Nephron (organoid): ENCODE results near the gene RUSF1.

Experiments
- H3K27ac Mint-ChIP-seq, 3 experiments: 2 replicates each; pipeline ENCODE4 v1.8.0; 2020; ENCODE audit warnings: mixed read lengths in 3 of 3, mild to moderate bottlenecking in 2 of 3, moderate library complexity in 1 of 3
- H3K27me3 Mint-ChIP-seq: 2 replicates; pipeline ENCODE4 v1.8.0; 2021; ENCODE audit warnings: low read depth, mild to moderate bottlenecking, moderate library complexity, mixed read lengths
- H3K36me3 Mint-ChIP-seq: 2 replicates; pipeline ENCODE4 v1.8.0; 2020; ENCODE audit warnings: low read depth, mixed read lengths
- H3K4me1 Mint-ChIP-seq: 2 replicates; pipeline ENCODE4 v1.8.0; 2020; ENCODE audit warnings: mixed read lengths
- H3K4me3 Mint-ChIP-seq, 3 experiments: 2 replicates each; pipeline ENCODE4 v1.8.0; 2020; ENCODE audit warnings: mild to moderate bottlenecking in 3 of 3, mixed read lengths in 3 of 3, moderate library complexity in 2 of 3
- H3K9me3 Mint-ChIP-seq: 2 replicates; pipeline ENCODE4 v1.8.0; 2020; ENCODE audit warnings: mixed read lengths
- CTCF ChIP-seq, 3 experiments: fragments of 200-600 bp; sonication (generic); IDR thresholded peaks; one replicate each; pipeline ENCODE4 v1.5.0; 2021; ENCODE audit warnings: antibody characterized with exemption in 3 of 3; ENCODE audit not compliant: unreplicated experiment in 3 of 3

The RUSF1 gene

GRCh38 chr16:31456988-31457360, 51.2 kb downstream of the RUSF1 start:
- Mint-ChIP-seq H3K27ac (no peak overlapping the region), H3K36me3 (no peaks in the 10 kb centered on the region), H3K9me3 (no peaks in the 10 kb centered on the region), H3K27me3 (no peaks in the 10 kb centered on the region), H3K4me3 (peak overlapping the region; percentile 93 to 94 (median 93)), H3K4me1 (peaks cover 48% of the 10 kb centered on the region)
- no peak for TF ChIP-seq CTCF (IDR thresholded peaks at IDR 0.05; ENCODE audit: unreplicated experiment in 3 of 3)

- Mint-ChIP-seq H3K27ac (peak overlapping the region; percentile 28 to 71 (median 33)), H3K9me3 (no peaks in the 10 kb centered on the region), H3K4me3 (peak overlapping the region; percentile 46 to 74 (median 72)), H3K27me3 (no peaks in the 10 kb centered on the region), H3K4me1 (peaks cover 48% of the 10 kb centered on the region), H3K36me3 (no peaks in the 10 kb centered on the region)
- TF ChIP-seq CTCF (IDR thresholded peaks at IDR 0.05; ENCODE audit: unreplicated experiment in 3 of 3): peak in 1 of 3 experiments; percentile 22
Measured at GRCh38 chr16:31455601-31456314, 52.4 kb downstream of the RUSF1 start.

- no peaks in the 10 kb centered on the region for H3K9me3 Mint-ChIP-seq
- no peak for TF ChIP-seq CTCF (IDR thresholded peaks at IDR 0.05; ENCODE audit: unreplicated experiment in 3 of 3)
- no peaks in the 10 kb centered on the region for H3K36me3 Mint-ChIP-seq
- no peaks in the 10 kb centered on the region for H3K27me3 Mint-ChIP-seq
- H3K4me3 Mint-ChIP-seq: peak overlapping the region in 2 of 3 experiments; percentile 37 to 50
- H3K27ac Mint-ChIP-seq: peak overlapping the region; percentile 23 to 59 (median 27)
- H3K4me1 Mint-ChIP-seq: peaks cover 41% of the 10 kb centered on the region
Measured at GRCh38 chr16:31453255-31454204, 54.7 kb downstream of the RUSF1 start.

GRCh38 chr16:31452631-31453106, 55.5 kb downstream of the RUSF1 start:
- no peak for TF ChIP-seq CTCF (IDR thresholded peaks at IDR 0.05; ENCODE audit: unreplicated experiment in 3 of 3)
- H3K27ac Mint-ChIP-seq: peak overlapping the region in 2 of 3 experiments; percentile 71 to 80
- H3K4me1 Mint-ChIP-seq: peaks cover 36% of the 10 kb centered on the region
- no peaks in the 10 kb centered on the region for H3K36me3 Mint-ChIP-seq
- no peaks in the 10 kb centered on the region for H3K9me3 Mint-ChIP-seq
- peak overlapping the region in 1 of 3 experiments; percentile 22 for H3K4me3 Mint-ChIP-seq
- no peaks in the 10 kb centered on the region for H3K27me3 Mint-ChIP-seq

DNA sequence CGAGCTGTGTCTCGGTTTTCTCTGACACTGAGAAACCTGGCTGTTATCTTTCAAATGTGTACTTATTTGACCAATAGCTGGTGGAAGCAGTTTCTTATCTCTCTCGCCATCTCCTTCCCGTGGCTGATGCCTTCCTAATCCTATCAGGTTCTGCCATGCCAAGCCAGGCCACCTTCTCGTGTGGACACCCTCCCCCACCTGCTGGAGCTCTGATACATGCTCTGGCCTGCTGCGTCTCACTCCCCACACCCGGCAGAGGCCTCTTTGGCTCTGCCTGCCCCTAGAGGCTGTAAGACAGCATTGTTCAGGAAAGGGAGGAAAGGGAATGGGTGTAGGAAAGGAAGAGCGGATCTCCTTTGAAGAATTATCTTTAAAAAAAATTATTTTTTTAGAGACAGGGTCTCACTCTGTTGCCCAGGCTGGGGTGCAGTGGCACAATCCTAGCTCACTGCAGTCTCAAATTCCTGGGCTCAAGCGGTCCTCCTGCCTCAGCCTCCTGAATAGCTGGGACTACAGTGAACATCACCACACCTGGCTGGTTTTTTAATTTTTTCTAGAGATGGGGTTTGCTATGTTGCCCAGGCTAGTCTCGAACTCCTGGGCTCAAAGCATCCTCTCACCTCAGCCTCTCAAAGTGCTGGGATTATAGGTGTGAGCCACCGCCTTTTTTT, 56.4 kb downstream of the RUSF1 start:
- peak overlapping the region; percentile 16 to 50 (median 17) for H3K27ac Mint-ChIP-seq
- TF ChIP-seq CTCF (IDR thresholded peaks at IDR 0.05; ENCODE audit: unreplicated experiment in 3 of 3): peak; percentile 65 to 77 (median 71)

More for the DNA sequence above, 56.4 kb downstream of the RUSF1 start:
- Mint-ChIP-seq H3K9me3 (no peaks in the 10 kb centered on the region), H3K27me3 (no peaks in the 10 kb centered on the region), H3K4me1 (peaks cover 32% of the 10 kb centered on the region), H3K36me3 (no peaks in the 10 kb centered on the region), H3K4me3 (peak overlapping the region in 1 of 3 experiments; percentile 11)
